Esophagus mucosa (tissue), 1 donor: Measurements from ENCODE around the gene RCAN3. TPM values are rescaled to one million over a fixed set of nuclear protein-coding genes. Genes with fewer than 3 reads are reported as not detected.
"Not testable (repeated sequence)": the region's sequence is repeated elsewhere in the genome, so short reads cannot be mapped to it uniquely, and the experiment has no call there.

Source experiments
- ATAC-seq: fragments of 200-7000 bp; cut with Tn5 transposase; one replicate; pipeline ENCODE4 v1.9.1; 2020
- total RNA-seq: library from RNA; stranded (reverse); gene quantifications from one replicate; pipeline ENCODE4 v1.2.4, GENCODE V29; 2023
- donor health status: DM: yes; HTN: yes; CAD: no.

The RCAN3 gene
- total RNA-seq, 1 donor from 2014 or later, result 21.5 TPM

DNA sequence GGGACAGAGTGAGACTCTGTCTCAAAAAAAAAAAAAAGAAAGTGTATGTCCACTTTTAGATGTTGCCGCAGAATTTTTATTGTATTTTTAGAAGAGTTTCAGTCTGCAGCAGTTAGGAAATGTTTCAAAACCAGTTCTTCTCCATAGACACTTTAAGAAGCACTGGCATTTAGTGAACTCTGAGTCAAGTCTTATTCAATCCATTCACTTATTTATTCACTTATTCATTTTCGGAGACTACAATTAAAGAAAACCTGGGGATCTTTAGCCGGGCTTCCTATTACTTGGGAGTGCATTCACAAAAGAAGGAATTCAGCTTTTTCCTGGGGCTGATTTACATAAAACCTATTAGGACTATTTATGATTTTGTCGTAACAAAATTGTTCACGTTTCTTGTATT, 12.3 kb downstream of the RCAN3 start:
- no peak for ATAC-seq

DNA sequence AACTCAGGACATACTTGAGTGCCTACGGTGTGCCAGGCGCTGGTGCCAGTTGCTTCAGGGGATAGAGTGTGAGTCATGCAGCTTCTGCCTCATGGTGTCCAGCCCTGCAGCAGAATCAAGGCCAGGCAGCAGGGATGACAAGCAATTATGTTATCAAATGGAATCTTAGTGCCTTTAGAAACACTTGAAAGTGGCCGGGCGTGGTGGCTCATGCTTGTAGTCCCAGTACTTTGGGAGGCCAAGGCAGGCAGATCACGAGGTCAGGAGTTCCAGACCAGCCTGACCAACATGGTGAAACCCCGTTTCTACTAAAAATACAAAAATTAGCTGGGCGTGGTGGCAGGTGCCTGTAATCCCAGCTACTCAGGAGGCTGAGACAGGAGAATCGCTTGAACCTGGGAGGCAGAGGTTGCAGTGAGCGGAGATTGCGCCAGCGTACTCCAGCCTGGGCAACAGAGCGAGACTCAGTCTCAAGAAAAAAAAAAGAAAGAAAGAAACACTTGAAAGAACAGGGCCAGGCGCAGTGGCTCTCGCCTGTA, 13.1 kb downstream of the RCAN3 start:
- ATAC-seq, result peak; percentile 81

- no peak for ATAC-seq
Observed at GRCh38 chr1:24516506-24516905, 13.9 kb downstream of the RCAN3 start.

GRCh38 chr1:24517898-24518297, 15.3 kb downstream of the RCAN3 start:
- ATAC-seq, result no peak

GRCh38 chr1:24520282-24520681, 17.6 kb downstream of the RCAN3 start:
- ATAC-seq, result not testable (repeated sequence)

DNA sequence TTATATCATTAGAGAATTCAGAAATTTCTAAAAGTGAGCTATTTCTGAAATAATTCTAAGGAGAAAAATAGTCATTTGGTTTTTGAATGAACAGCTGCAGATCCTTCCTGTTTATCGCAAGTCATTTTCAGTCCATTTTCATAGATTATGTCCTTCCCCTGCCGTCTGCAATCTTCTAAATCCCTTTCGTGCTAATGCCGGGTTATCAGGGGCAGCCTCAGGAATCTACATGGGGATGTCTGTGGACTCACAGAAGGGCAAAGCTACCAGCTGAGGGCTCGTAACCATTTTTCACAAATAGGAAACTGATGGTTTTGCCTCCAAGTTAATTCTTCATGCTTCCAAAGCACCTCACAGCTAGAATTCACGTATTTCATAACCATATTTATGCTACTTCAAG, 23.0 kb downstream of the RCAN3 start:
- no peak for ATAC-seq

- no peak for ATAC-seq
Observed at GRCh38 chr1:24526045-24526444, 23.4 kb downstream of the RCAN3 start.

GRCh38 chr1:24526940-24527542, 24.4 kb downstream of the RCAN3 start:
- no peak for ATAC-seq

GRCh38 chr1:24528744-24529143, 26.1 kb downstream of the RCAN3 start:
- no peak for ATAC-seq

DNA sequence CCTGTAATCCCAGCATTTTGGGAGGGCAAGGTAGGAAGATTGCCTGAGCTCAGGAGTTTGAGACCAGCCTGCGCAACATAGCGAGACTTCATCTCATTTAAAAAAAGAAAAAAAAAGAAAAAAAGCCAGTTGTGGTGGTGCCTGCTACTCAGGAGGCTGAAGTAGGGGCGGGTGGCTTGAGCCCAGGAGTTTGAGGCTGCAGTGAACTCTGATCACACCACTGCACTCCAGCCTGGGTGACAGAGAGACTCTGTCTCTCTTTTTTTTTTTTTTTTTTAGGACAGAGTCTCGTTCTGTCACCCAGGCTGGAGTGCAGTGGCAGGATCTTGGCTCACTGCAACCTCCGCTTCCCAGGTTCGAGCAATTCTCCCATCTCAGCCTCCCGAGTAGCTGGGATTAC, 26.7 kb downstream of the RCAN3 start:
- not testable (repeated sequence) for ATAC-seq

GRCh38 chr1:24535021-24535424, 32.4 kb downstream of the RCAN3 start:
- ATAC-seq, result peak; percentile 47

- ATAC-seq, result no peak
Observed at GRCh38 chr1:24535778-24536177, 33.1 kb downstream of the RCAN3 start.

GRCh38 chr1:24536391-24536840, 33.8 kb downstream of the RCAN3 start:
- peak; percentile 53 for ATAC-seq

DNA sequence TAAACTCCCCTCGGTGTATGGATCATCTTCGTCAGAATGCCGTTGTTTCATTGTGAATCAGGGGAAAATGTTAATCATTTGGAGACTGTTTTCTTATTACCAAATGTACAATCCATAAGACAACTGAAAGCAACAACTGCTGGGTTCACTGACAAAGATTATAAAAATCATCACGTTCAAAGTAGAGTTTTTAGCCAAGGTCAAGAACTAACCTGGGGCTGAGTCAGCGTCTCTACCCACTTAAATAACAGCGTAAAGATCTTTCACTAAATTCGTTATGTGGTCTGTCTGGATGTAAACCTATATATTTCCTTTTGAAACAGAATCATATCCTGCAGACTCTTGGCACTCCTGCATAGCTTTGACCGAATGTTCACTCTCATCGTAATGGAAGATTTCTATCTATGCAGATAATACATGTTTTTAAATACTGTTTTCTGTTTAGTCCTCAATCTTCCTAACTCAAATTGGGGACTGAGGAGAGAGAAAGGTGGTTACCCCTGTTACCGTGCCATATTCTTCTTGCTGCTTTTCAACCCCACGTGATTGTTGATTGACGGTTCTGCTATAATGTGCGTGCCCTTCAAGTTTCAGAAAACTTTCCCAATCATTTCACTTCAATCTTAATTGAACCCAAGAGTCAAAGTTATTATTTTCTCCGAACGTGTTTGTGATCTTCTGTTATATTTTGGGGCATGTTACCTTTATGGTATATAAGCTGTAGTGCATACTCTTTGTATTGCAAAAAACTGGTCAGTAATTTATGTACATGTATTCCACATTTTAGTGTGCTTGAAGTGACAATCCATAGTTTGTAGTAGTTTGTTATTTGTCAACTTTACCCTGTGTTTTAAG, 37.6 kb downstream of the RCAN3 start:
- no peak for ATAC-seq

DNA sequence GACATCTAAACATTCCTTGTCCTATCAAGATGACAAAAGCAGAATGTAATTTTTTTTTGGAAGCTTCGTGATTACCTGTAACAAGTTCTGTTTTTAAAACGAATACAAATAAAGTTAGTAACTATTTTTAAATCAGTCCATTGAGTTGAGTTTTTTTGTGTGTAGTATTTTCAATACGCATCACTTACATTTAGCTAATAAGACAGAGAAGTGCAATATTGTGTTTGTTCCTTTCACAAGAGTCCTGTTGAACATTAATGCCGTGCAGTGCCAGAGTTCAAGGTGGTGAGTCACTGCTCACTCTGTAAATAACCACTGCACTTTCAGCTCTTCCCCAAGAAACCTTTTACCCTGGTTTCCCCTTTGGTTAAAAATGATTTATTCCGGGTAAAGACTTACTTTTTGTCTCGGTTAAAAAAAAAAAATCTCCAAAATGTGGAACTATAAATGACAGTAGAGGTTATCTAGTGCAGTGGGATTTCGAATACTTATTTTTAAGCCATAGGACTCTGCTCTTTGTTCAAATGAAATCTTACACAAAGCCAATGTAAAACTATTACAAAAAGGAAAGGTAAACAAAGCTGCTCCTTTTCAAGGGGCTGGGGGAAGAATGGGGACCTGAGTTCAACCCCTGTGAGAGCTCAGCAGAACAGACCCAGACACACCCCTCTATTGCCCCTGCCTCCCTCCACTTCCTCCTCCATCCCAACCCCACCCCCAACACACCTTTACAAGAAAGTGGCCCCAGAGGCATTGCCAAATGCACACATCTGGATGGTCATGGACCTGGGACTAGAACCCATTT, 38.5 kb downstream of the RCAN3 start:
- peak; percentile 69 for ATAC-seq

GRCh38 chr1:24541711-24542346, 39.2 kb downstream of the RCAN3 start:
- ATAC-seq, result no peak

DNA sequence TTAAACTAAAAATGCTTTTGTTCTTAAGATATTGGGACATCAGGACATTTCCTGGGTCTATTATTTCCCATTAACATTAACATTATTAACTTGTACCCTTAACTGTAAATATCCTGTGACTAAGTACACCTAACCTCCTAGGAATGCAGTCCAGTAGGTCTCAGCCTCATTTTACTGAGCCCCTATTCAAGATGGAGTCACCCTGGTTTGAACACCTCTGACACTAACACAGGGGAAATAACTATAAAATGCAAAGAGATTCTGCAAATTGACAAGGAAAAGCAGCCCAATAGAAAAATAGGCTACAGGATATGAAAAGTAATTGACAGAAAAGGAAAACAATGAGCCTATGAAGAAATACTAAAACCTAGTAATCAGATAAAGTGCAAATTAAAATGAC, 41.6 kb downstream of the RCAN3 start:
- no peak for ATAC-seq

DNA sequence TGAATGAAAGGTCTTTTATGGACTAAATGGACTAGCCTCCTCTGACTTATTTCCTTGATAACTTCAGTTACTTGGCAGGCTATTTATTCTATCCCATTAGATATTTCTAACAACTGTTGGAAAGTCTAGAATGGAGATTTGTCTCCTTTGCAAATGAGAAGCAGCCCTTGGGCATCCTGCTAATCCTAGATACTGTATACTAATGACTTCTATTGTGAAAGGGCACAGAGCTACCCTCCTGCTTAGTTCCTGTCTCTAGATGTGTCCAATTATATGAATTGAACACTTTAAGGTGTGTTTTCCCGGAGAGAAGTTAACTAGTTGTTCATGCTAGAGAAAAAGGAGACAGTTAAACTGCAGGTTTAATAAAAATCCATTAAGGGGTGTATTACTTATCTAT, 43.0 kb downstream of the RCAN3 start:
- no peak for ATAC-seq

GRCh38 chr1:24547195-24547594, 44.6 kb downstream of the RCAN3 start:
- ATAC-seq, result no peak

DNA sequence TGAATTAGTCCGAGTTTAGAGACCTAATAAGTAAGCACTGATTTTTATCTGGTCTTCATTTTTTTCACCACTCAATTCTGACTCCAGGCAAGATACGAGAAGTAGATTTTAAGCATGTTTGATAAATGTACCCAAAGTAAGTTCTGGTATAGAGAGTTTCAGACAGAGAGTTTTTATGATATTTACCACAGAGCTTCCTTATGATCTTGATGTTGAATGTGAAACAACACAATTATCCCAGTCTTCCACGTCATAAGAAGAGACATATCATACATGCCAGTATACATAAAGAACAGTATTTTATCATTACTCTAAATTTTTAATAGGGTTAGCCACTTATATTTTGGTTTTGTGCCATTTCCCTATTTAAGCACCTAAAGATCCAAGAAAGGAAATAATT, 45.4 kb downstream of the RCAN3 start:
- ATAC-seq, result no peak

- ATAC-seq, result not testable (repeated sequence)
Observed at GRCh38 chr1:24549210-24549609, 46.6 kb downstream of the RCAN3 start.

DNA sequence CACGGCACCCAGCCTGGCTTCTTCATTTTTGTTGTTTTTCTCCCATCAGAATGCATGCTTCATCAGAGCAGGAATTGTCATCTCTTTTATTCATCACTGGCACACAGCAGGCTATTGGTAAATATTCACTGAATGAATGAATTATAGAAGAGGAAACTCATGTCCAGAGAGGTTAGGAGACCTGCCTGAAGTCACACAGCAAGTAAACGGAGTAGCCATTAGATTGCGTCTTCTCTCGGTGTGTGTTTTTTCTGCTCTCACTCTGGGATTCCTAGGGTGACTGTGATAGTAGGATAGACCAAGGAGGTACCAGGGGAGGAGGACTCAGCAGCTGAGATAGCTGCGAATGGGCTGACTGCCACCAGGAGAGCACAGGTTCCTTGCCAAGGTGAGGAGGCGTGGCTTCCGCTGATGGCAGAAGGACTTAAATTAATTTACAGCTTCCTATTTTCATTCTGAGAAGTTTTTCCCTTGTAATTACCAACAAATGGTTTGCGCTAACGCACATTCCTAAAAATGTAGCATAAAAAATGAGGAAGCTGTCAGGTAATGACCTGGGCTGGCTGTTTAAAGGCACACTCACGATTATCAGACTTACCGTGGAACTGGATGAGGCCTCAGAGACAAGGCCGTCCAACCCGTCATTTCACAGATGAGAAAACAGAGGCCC, 48.8 kb downstream of the RCAN3 start:
- ATAC-seq, result no peak
